Measurements from ENCODE around the gene CH25H. TPM values are rescaled to one million over a fixed set of nuclear protein-coding genes. Genes with fewer than 3 reads are reported as not detected.

The CH25H gene
- total RNA-seq, 1 donor = 2.2 TPM

GRCh38 chr10:89233033-89233432 lies 25.9 kb upstream of the CH25H start:
- TF ChIP-seq CTCF (IDR thresholded peaks at IDR 0.05; ENCODE audit: insufficient read depth, low read length) = no peak
- no peak for DNase-seq (ENCODE audit: low read depth)
- H3K4me3 ChIP-seq (ENCODE audit: low read depth, low read length) = no peak overlapping the region

- H3K4me3 ChIP-seq (ENCODE audit: low read depth, low read length) = no peak overlapping the region
- no peak for TF ChIP-seq CTCF (IDR thresholded peaks at IDR 0.05; ENCODE audit: insufficient read depth, low read length)
- no peak for DNase-seq (ENCODE audit: low read depth)
Measured at GRCh38 chr10:89228962-89229361, 21.8 kb upstream of the CH25H start.

- no peak for DNase-seq (ENCODE audit: low read depth)
- TF ChIP-seq CTCF (IDR thresholded peaks at IDR 0.05; ENCODE audit: insufficient read depth, low read length) = no peak
- no peak overlapping the region for H3K4me3 ChIP-seq (ENCODE audit: low read depth, low read length)
Measured at GRCh38 chr10:89228146-89228545, 21.0 kb upstream of the CH25H start.

- no peak for DNase-seq (ENCODE audit: low read depth)
- no peak overlapping the region for H3K4me3 ChIP-seq (ENCODE audit: low read depth, low read length)
- TF ChIP-seq CTCF (IDR thresholded peaks at IDR 0.05; ENCODE audit: insufficient read depth, low read length) = no peak
Measured at GRCh38 chr10:89226891-89227290, 19.8 kb upstream of the CH25H start.

- peak; percentile 42 for TF ChIP-seq CTCF (IDR thresholded peaks at IDR 0.05; ENCODE audit: insufficient read depth, low read length)
- peak; percentile 22 for DNase-seq (ENCODE audit: low read depth)
- no peak overlapping the region for H3K4me3 ChIP-seq (ENCODE audit: low read depth, low read length)
Measured at GRCh38 chr10:89224739-89225443, 17.8 kb upstream of the CH25H start.

- DNase-seq (ENCODE audit: low read depth) = no peak
- no peak for TF ChIP-seq CTCF (IDR thresholded peaks at IDR 0.05; ENCODE audit: insufficient read depth, low read length)
- no peak overlapping the region for H3K4me3 ChIP-seq (ENCODE audit: low read depth, low read length)
Measured at GRCh38 chr10:89221919-89222318, 14.8 kb upstream of the CH25H start.
